AG04450 (cell line): Measurements from ENCODE around the gene GRIA1. TPM values are rescaled to one million over a fixed set of nuclear protein-coding genes. Genes with fewer than 3 reads are reported as not detected.

Experiments
- CTCF ChIA-PET: fragments of 300-600, 350-600 bp; formaldehyde crosslinking; extraction: SDS; loops from one replicate; lab custom pipeline; 2022; ENCODE audit warnings: antibody characterized with exemption, inconsistent platforms; lab: Charles Lee
- POLR2A ChIA-PET: fragments of 350-600 bp; formaldehyde crosslinking; extraction: SDS; loops from one replicate; lab custom pipeline; 2021; ENCODE audit warnings: antibody characterized with exemption, inconsistent platforms; lab: Yijun Ruan, JAX
- DNase-seq: peaks from one replicate; pipeline ENCODE4 v3.0.0-alpha.2; 2011; ENCODE audit warnings: low read depth, low spot score
- H3K27ac ChIP-seq: one replicate; pipeline ENCODE4 v1.5.1; 2012; ENCODE audit warnings: low read depth, low read length, control low read depth
- H3K27me3 ChIP-seq: one replicate; pipeline ENCODE4 v1.6.0; 2012; ENCODE audit warnings: low read length; ENCODE audit not compliant: control insufficient read depth, insufficient read depth
- H3K4me3 ChIP-seq: 2 replicates; pipeline ENCODE4 v1.5.1; 2011; ENCODE audit warnings: mild to moderate bottlenecking, low read depth, low read length, control low read depth
- H3K9me3 ChIP-seq: 2 replicates; pipeline ENCODE4 v1.5.1; 2012; ENCODE audit warnings: low read length; ENCODE audit not compliant: control insufficient read depth, insufficient read depth
- polyA plus RNA-seq: library from polyadenylated mRNA; depleted of rRNA; stranded (reverse); fragments of >200 nt; gene quantifications from 2 replicates; pipeline ENCODE4 v1.2.3, GENCODE V29; 2011
- TF ChIP-seq, protein P1 (sequence below): IDR thresholded peaks from 2 replicates; pipeline ENCODE4 v1.5.1; 2011; ENCODE audit warnings: low read depth, low read length, control low read depth, inconsistent platforms

Gene GRIA1
- polyA plus RNA-seq, 1 experiment, result 0.42 TPM

DNA sequence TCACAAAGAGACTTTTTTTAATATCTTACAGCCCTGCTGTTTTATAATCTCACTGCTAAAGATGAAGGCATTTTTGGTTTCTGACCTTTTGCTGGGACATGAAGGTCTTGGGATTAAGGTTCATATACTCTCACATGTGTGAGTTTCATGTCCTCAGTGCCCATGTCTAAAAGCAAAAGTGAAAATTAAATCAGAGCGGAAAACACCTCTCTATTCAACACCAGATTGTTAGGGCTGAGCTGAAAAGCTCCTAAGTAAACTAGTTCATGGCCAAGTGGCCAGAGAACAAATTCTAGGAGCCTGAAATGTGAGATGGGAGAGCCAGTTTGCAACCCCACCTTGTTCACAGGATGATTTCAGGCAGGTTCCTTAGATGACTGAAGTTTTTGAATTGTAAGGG, 110.9 kb downstream of the GRIA1 start:
- CTCF ChIA-PET, result no interaction called here
- TF ChIP-seq, protein P1, sequence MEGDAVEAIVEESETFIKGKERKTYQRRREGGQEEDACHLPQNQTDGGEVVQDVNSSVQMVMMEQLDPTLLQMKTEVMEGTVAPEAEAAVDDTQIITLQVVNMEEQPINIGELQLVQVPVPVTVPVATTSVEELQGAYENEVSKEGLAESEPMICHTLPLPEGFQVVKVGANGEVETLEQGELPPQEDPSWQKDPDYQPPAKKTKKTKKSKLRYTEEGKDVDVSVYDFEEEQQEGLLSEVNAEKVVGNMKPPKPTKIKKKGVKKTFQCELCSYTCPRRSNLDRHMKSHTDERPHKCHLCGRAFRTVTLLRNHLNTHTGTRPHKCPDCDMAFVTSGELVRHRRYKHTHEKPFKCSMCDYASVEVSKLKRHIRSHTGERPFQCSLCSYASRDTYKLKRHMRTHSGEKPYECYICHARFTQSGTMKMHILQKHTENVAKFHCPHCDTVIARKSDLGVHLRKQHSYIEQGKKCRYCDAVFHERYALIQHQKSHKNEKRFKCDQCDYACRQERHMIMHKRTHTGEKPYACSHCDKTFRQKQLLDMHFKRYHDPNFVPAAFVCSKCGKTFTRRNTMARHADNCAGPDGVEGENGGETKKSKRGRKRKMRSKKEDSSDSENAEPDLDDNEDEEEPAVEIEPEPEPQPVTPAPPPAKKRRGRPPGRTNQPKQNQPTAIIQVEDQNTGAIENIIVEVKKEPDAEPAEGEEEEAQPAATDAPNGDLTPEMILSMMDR, result no peak
- H3K4me3 ChIP-seq, result no peak overlapping the region
- H3K27ac ChIP-seq, result no peak overlapping the region
- POLR2A ChIA-PET, result no interaction called here
- no peaks in the 10 kb centered on the region for H3K9me3 ChIP-seq
- no peak for DNase-seq
- H3K27me3 ChIP-seq, result no peaks in the 10 kb centered on the region

DNA sequence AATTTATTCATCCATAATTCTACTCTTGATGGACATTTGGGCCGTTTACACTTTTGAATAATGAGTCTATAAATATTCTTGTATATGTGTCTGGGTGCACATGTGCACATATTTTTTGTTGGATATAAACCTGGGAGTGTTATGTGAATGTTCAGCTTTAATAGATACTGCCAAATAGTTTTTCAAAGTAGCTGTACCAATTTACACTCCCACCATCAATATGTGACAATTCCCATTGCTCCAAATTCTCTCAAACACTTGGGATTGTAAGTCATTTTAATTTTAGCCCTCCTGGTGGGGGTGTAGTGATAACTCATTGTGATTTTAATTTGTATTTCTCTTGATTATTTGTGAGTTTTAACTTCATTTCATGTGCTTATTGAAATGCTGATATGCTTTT, 114.9 kb downstream of the GRIA1 start:
- Histone ChIP-seq H3K27ac (no peak overlapping the region), H3K4me3 (no peak overlapping the region), H3K9me3 (no peaks in the 10 kb centered on the region), H3K27me3 (no peaks in the 10 kb centered on the region)
- CTCF ChIA-PET, result no interaction called here
- POLR2A ChIA-PET, result no interaction called here
- TF ChIP-seq, protein P1, result no peak
- DNase-seq, result no peak

DNA sequence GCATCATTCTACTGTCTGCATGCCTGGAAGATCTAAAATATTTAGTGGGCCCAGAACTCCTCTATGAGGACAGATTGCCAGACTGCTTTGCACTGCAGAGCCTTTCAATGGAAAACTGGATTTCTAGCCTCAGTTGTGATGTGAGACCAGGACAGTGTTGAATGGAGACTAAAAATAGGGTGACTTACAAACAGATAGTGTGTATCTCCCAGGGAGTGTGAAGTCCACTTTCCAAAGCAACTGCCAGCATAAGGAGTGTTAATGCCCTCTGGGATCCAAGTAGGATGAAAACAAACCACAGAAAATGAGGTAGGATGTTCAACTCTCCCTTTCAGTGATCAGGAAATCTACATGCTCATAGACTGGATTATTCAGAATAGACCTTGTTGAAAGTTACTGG, 119.5 kb downstream of the GRIA1 start:
- Histone ChIP-seq H3K9me3 (no peaks in the 10 kb centered on the region), H3K4me3 (no peak overlapping the region), H3K27ac (no peak overlapping the region), H3K27me3 (no peaks in the 10 kb centered on the region)
- CTCF ChIA-PET, result interaction anchor here (1.7 kb wide), 1 partner anchor 355 kb away, joined by 3 read pairs; no protein-coding TSS in a partner anchor
- TF ChIP-seq, protein P1, result no peak
- POLR2A ChIA-PET, result no interaction called here
- DNase-seq, result no peak

DNA sequence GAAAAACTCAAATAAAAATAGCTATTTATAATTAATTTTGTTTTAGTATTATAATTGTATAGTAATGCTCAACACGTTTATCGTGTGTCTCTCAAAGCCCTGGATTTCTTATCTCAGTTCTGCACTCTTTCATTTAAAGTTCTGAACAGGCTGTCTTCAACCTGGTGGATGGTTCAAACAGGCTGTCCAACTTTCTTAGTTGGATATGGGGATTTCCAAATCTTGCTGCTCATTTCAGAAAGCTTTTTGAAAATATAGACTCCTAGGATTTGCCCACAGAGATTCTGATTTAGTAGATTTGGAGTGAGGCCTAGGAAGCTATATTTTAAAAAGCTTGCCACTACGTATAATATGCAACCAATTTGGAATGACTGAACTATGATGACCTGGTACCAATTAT, 120.3 kb downstream of the GRIA1 start:
- Histone ChIP-seq H3K27ac (no peak overlapping the region), H3K9me3 (no peaks in the 10 kb centered on the region), H3K4me3 (no peak overlapping the region), H3K27me3 (no peaks in the 10 kb centered on the region)
- DNase-seq, result no peak
- TF ChIP-seq, protein P1, result no peak
- CTCF ChIA-PET, result interaction anchor here (1.7 kb wide), 1 partner anchor 354 kb away, joined by 3 read pairs; no protein-coding TSS in a partner anchor
- POLR2A ChIA-PET, result interaction anchor here (0.6 kb wide), 1 partner anchor 15 kb away, joined by 3 read pairs; no protein-coding TSS in a partner anchor

DNA sequence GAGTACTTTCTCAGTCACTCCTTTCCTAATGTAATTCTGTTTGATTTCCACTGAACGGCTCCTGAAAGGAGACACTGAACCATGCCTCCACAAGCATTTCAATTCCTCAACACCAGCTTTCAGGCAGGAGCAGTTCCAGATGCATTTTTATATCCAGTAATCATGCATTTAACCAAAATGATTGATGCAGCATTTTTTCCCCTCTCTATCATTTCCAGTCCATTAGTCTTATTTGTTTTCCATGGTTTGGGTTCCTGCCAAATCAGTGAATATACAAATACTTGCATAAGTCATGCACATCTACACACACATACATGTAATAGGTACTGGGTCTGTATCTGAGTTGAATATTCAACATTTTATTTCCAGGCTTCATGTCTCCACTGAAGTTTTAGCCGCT, 122.7 kb downstream of the GRIA1 start:
- TF ChIP-seq, protein P1, result no peak
- H3K4me3 ChIP-seq, result no peak overlapping the region
- H3K9me3 ChIP-seq, result no peaks in the 10 kb centered on the region
- POLR2A ChIA-PET, result no interaction called here
- H3K27ac ChIP-seq, result no peak overlapping the region
- H3K27me3 ChIP-seq, result no peaks in the 10 kb centered on the region
- CTCF ChIA-PET, result no interaction called here
- DNase-seq, result no peak
